ENCODE data around the gene RFNG. TPM values are rescaled to one million over a fixed set of nuclear protein-coding genes. Genes with fewer than 3 reads are reported as not detected.
A peak's percentile ranks its signal among the peaks of the same experiment; 100 is the strongest.

Gene RFNG
- total RNA-seq, 1 experiment from 2014 or later: 52.0 TPM

- TF ChIP-seq CTCF (IDR thresholded peaks at IDR 0.05 in 2 of 3, conservative IDR thresholded peaks at IDR 0.05 in 1 of 3; ENCODE audit: borderline replicate concordance in 1 of 3, insufficient read depth in 1 of 3, low read depth in 2 of 3, low read length in 2 of 3) (no peak), ATF3 (IDR thresholded peaks at IDR 0.05) (no peak), CBX3 (IDR thresholded peaks at IDR 0.05; ENCODE audit: low read depth) (no peak), YY1 (IDR thresholded peaks at IDR 0.05; ENCODE audit: extremely low read depth, insufficient replicate concordance, low read depth, low read length) (peak; percentile 88), RAD21 (IDR thresholded peaks at IDR 0.05; ENCODE audit: low read depth) (no peak)
Measured at GRCh38 chr17:82065638-82066303, 14.2 kb upstream of the RFNG start, which contains the start of gene DUS1L (continued).

GRCh38 chr17:82065193-82065637 is 13.6 kb upstream of the RFNG start:
- Histone ChIP-seq H3K9ac (ENCODE audit: low read length) (peak overlapping the region; percentile 100), H3K79me2 (ENCODE audit: insufficient read depth, low read length) (peaks cover 35% of the 10 kb centered on the region), H3K9me2 (ENCODE audit: insufficient read depth) (no peaks in the 10 kb centered on the region), H4K20me1 (ENCODE audit: insufficient read depth) (no peaks in the 10 kb centered on the region), H3K4me2 (ENCODE audit: low read length) (peak overlapping the region; percentile 100), H3K4me1 (ENCODE audit: control insufficient read depth in 1 of 2, insufficient read depth in 2 of 2, low read length in 2 of 2) (peaks cover 11 to 22% of the 10 kb centered on the region in 2 experiments; a peak in 3 of 4 replicates), H3K36me3 (ENCODE audit: control insufficient read depth in 1 of 2, insufficient read depth in 2 of 2, low read length in 2 of 2) (peaks cover 15 to 40% of the 10 kb centered on the region in 2 experiments; a peak in 3 of 4 replicates), H3K4me3 (replicated peaks in 1 of 2; ENCODE audit: low read depth in 1 of 2, low read length in 2 of 2) (peak overlapping the region; percentile 96 to 100), H3K27me3 (ENCODE audit: insufficient read depth, low read length) (no peaks in the 10 kb centered on the region), H2AFZ (ENCODE audit: low read depth, low read length, poor library complexity, severe bottlenecking) (no peak overlapping the region), H3K27ac (ENCODE audit: low read depth, low read length) (peak overlapping the region; percentile 89), H3K9me3 (ENCODE audit: control insufficient read depth in 1 of 2, insufficient read depth in 1 of 2, low read depth in 1 of 2, low read length in 2 of 2) (no peaks in the 10 kb centered on the region)
- ChIA-PET POLR2A (interaction anchor here (0.9 kb wide), 1 partner anchor 34 kb away, joined by 3 read pairs; no protein-coding TSS in a partner anchor), RAD21 (ENCODE audit: low non-redundant PET in 1 of 2, low total read pairs in 2 of 2, uncharacterized antibody in 2 of 2, unreplicated experiment in 2 of 2) (no interaction called here), CTCF (no interaction called here)
- peak; percentile 56 for ATAC-seq
- intact Hi-C loops (cut with micrococcal nuclease): no loop called here
- no peak for DNase-seq (ENCODE audit: low read depth, low spot score)
- no peak for TF ChIP-seq ZNF274 (IDR thresholded peaks at IDR 0.05; ENCODE audit: low read depth, low read length)
- peak; percentile 71; the same call in 1 of the 2 replicates for TF ChIP-seq MAX (IDR thresholded peaks at IDR 0.05)
- no TSS peak for BruUV-seq (replicated peaks)
